NCI-H82 (cell line): ENCODE results near the gene GID8.

Experiments used
- DNase-seq: peaks from one replicate; lab custom pipeline; 2025; lab: John Stamatoyannopoulos, UW

The GID8 gene

DNA sequence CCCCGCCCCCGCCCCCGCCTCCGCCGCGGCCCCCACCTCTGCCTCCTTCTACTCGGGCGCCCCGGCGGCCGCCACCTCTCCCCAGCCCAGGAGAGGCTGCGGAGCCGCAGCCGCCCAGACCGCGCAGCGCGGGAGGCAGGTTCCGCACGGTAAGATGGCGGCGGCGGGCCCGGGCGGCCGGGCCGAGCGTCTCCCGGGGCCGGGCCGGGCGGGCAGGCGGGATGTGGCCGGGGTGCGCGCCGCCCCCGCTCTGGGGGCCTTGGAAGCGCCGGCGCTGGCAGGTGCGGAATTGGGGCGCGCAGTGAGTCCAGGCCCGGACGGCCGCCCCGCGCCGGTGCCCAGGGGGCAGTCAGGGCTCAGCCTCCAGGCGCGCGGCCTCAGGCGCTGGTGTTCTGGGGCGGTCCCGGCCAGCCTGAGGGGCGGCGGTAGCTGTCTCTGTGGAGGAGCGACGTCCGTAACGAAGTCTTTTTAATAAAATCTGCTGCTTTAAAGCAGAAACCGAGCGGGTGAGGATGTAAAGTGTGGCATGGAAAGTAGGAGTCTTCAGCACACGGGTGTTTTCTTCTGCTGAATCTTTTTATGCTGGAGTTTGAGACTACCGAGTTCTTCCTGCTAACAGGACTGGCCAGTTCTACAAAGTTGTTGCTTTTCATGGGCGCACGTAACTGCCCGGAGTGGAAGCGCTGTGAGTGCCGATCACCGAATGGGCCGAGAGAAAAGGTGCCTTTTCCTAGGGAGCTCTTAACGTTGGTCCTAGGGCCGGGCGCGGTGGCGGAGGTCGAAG is at the start of gene GID8:
GID8 (plus strand) TSS at position 43 of the 784 bp plus-strand sequence. CDS start 3,356 bp downstream, outside the sequence.
- peak; percentile 46 for DNase-seq

DNA sequence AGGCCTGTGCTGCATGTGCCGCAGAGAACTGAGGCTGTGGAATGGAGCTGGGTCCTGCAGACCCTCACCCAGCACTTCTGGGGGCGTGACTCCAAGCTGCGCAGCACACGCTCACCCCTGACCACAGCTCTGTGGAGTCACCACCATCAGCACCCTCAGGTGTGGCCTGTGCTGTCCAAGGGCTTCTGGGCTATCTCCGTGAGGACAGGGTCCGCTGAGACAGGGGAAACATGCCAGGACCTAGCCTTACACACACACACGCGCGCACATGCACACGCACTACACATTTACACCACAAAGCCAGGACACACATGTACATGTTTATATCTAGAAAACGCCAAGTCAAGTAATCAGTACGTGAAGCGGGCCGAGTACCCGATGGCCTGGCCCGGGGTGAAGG is 49.5 kb upstream of the GID8 start:
- no peak for DNase-seq

DNA sequence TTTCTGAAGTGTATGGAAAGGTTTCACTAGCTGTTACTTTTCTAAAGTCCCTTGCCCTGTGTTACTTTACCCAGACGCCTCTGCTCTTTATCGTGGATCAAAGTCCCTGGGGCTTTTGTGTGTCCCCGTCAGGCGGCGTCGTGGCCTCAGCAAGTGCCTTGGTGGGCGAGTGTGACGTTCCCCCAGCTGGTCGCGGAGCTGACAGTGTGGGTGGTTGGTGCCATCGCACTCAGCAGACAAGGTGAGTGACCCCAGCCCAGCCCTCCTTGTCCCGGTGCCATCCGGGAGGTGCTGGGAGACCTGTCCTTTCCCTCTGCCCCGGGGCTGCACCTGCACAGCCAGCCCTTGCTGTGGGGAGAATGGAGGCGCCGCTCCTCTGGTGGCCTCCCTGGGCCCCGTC is 49.0 kb upstream of the GID8 start:
- no peak for DNase-seq

DNA sequence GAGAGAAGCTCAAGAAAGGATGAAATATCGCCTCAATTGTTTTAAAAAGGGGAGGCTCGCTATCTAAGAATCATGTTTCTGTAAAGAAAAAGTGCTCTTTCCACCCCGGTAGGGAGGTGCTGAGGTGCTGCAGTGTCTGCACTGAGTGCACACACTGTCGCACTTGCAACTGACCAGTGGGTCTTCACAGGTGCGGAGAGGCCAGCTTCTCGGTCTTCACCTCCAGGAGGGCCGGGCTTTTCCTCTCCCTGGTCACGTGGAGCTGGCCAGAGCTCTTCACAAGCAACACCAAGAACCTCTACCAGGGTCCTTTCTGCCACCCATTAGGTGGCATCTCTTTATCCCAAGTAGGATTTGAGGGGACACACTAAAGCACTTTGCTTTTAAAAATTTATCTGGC is 48.5 kb upstream of the GID8 start:
- no peak for DNase-seq

DNA sequence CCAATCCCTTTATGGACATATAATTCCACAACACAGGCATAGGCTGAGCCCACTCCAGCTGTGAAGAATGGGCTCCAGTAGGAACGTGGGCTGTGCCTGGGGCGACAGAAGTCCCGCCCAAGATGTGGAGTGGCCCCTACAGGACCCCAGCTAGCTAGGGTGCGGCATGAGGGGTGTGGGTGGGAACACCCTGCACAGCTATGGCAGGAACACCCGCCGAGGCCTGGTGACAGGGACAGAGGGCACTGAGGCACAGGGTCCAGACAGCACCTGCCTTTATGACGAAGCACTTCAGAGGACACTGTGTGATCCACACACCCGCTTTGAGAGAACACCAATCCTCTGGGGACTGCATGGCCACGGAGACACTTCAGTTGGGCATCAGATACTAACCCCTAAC is 48.1 kb upstream of the GID8 start:
- no peak for DNase-seq

DNA sequence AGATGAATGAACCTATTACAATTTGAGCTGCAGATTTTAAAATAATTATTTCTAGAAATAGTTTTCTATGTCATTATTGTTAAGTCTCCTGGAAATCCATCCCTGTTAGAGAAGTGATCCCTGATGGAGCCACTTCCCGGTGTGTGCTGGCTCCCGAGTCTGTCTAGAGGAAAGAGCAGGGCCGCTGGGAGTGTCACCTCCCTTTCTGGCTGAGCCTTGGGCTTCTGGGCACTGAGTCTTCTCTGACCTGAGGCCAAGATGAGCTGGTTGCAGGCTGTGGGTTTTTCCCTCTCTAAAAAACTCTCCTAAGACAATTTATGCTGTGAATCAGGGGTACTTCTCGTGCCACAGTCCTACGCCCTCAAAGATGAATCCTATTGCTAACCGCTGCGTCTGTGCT is 47.5 kb upstream of the GID8 start:
- no peak for DNase-seq

DNA sequence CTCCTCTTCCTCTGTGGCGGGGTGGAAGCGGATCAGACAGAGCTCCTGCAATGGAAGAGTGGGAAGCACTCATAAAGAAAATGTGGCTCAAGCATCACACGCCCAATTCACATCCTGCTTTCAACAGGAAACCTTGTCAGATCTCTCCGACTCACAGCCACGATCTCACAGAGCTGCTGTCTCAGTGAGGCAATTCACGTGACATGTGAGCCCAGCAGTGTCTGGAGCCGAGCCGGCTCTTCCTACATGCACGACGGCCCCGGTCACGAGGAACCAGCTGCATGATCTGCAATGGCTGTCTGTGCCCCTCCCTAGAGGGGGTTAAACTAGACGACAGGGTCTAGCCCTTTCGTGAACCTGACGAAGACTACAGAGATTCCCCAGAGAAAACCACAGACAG is 46.8 kb upstream of the GID8 start:
- no peak for DNase-seq

DNA sequence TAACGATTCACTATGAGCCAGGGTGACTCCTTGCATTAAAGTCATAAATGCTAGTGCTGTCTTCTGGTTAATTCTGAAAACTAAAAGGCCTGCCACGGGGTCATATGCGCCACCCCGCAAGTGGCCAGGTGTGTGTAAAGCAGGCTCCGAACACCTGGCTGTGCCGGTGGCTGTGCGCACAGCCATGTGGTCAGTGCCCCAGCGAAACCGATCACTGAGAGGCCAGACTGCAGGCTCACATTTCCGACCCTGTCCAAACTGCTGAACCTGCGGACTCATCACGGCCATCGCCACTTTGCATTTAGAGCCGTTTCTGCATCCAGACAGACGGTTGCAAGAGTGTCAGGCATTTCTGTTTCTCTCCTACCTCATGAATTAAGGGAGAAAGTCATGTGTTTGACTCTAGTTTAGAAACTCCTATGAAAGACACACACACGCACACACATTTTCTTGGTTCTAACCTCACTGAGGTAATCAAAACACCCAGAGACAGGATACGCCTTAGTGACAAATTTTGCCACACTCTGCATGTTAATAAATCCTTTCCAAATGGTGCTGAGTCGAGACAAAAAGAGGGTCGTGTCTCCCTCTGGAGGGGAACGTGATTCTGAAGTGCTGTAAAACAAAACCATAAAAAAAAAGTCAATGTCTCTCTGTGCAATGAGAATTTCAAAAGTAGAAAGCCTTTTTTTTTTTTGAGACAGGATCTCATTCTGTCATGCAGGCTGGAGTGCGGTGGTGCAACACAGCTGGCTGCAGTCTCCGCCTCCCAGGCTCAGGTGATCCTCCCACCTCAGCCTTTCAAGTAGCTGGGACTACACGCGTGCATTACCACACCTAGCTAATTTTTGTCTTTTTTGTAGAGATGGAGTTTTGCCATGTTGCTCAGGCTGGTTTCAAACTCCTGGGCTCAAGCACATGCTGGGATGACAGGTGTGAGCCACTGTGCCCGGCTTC is 45.3 kb upstream of the GID8 start:
- DNase-seq, result no peak

DNA sequence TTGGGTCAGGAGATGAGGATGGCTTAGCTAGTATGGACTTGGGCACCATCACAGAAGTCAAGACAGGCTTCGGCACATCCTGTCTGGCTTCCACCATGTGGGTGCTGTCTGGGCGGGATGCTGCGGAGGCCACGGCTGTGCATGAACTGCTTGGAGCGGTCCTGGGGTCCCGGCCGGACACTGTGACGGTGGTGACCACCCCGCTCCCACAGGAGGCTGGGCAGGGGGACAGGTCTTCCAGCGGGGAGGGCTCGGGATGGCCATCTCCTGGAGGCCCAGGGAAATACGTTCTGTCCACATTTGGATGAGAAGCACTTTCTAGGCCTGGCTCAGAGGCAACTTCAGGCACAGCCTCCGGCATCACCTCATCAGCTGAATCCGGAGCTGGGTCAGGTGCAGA is 44.2 kb upstream of the GID8 start:
- no peak for DNase-seq

DNA sequence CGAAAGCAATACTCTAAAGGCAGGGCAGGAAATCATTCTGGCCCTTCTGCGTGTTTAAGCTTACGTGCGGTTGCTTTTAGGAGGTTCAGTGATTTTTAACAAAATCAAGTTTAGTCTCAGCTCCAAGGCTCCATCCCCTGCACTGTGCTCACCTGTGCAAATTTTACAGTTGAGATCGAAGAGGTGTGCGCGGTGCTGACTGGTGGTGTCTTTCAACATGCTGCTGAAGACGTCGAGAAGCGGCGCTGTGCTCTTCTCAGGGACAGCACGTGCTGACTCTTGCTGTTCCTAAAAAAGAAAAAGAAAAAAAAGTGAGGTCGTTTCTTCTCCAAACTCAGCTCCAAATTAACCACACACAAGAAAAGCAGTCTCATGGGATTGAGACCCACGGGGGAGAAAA is 43.7 kb upstream of the GID8 start:
- no peak for DNase-seq

DNA sequence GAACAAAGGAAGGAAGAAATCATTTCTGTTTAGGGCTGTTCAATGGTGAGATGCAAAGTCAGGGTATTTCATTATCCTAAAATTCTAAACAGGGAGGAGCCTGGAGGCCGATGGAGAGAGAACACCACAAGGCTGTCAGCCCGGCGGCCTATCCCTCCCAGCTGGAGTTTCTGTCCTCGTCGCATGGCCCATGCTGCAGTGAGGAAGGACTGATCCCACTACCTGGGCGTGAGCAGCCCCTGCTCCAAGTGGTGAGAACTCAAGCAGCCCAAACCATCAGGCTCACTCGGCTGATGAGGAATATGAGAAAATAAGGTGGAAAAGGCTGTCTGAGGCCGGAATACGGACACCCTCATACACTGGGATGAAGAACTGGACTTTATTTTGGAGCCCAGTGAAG is 42.4 kb upstream of the GID8 start:
- no peak for DNase-seq

DNA sequence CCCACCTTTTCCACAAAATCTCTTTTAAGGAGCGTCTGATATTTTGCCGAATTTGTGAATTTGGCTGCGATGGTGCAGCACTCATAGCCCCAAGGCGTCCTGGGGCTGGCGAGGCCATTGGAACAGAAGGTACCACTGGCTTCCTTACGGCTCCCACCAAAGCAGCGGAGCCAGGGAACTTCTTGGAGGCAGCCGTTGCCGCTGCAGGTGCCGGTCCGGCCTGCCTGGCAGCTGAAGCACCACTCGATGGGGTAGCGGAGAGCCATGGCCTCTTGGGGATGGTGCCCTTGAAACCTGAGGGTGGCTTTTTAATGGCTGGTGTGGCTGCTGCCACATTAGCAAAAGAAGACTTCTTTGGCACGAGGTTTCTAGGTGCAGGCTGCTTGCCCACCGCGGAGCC is 41.4 kb upstream of the GID8 start:
- no peak for DNase-seq

DNA sequence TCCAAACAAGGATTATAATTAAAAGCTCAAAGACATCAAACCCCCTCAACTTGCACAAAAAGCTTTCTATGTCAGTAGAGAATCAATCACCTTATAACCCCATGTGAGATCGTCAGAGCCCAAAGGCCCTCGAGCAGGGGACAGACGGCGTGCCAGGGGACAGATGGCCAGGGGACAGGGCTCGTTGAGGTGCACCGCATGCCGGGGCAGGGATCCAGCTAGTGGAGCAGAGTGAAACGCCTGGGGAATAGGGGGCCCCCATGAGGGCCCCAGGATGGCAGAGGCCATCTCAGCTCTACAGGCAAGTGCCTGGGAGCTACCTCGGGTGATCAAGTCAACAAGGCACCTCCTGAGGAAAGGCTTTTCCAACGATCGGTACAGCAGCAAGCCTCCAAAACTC is 40.3 kb upstream of the GID8 start:
- peak; percentile 71 for DNase-seq

DNA sequence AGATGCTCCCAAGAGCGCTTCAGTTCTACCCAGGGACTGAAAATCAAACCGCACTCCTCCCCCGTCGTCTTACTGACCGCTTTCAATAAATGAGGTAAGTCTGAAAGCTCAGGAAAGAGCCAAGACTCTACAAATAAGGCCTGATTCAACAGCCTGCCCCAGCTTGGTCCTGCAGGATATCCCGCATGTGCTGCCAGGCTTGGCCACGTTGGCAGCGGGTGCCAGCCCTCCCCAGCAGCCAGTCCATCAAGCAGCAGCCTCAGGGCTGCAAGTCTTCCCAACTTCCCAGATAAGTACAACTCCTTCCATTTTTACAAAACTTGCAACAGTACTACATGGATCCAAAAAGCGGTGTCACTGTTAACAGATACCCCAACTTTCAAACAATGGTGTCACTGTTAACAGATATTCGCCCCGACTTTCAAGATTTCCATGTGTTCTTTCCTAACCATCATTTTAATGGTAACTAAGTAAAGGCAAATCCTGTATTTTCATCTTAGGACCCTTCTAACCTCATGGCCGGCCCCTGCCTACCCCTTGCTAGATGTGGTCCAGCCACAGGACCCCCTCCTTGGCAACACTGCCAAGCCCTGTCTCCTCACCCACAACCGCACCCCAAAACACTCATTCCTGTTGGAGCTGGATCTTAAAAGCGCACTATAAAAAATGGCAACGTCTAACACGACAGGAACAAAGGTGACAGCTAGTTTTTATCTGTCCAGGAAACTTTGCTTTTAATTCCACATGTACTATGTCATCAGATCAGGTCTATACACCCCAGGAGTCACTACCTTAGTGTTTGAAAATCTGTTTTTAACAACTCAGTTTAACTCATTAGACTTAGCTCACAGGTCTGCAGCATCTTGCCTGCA is 39.6 kb upstream of the GID8 start:
- peak; percentile 71 for DNase-seq

DNA sequence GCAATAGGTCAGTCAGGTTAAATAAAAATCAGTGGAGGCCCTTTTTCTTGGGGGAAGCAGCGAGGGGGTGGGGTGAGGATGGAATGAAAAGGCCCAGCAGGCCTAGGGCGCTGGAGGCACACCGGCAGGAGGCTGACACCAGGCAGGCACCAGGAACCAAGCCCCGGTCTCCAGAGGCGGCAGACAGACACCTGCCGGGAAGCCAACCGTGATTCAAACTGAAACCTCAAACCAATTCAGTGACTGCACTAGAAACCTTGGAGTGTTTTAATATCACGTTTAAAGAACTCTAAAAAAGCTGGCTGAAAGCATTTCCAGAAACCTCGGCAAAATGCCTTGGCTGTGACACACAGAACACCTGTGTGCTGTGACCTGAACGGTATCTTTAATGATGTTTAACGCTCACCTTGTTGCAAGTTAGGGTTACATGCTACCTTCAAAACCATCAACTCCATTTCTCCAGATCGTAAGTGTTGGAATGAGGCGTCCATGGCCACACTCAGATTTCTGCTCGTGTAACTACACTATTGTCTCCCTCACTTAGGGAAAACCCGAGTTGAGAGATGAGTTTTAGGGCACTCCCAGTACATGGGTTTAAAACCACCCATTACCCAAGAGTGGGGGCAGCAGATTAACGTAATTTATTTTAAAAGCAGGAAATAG is 38.8 kb upstream of the GID8 start:
- DNase-seq, result no peak

DNA sequence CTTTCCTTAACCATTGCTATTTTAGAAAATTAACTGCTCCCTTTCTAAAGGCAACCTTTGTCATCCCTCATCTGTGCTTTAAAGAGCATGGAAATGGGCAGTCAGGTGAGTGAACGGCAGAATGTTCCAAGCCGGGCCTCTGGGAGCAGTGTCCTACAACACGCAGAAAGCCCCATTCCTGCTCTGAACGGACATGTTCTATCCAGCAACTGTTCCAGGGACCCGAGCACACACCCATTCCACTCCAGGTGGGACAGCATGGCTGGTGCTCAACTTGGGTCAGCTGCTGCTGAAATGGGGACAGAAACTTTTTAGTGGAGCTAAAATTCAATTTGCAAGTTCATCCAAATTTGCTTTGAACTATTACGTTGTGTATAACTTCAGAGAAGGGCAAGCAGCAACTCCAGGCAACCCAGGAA is 38.3 kb upstream of the GID8 start:
- no peak for DNase-seq

DNA sequence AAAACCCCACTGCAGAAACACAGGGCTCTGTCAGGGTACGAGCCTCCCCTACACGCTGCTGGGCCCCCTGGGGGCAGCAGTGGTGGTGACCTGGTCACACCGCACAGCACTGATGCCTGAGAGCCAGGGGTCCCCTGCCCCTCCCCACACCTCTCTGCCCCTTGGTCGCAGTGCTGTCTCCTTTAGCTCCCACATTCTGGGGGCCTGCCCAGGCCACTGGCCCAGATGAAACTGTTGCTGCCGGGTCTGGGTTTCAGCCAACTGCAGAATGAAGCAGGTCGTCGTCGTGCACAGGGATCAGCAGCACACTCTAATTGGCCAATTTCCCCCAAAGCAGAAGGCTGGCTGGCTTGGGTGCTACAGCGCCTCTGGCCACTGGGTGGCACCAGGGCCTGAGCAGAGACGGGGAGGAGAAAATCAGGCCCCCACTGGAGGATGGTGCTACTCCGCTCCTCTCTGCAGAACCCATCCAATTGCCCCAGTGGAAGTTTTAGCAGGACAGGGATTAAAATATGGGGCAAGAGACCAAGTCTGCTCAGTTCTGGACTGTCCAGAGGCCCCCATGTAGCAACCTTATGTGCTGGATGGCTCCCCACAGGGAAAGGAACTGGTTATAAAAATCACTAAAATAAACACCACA is 37.8 kb upstream of the GID8 start:
- peak; percentile 78 for DNase-seq

DNA sequence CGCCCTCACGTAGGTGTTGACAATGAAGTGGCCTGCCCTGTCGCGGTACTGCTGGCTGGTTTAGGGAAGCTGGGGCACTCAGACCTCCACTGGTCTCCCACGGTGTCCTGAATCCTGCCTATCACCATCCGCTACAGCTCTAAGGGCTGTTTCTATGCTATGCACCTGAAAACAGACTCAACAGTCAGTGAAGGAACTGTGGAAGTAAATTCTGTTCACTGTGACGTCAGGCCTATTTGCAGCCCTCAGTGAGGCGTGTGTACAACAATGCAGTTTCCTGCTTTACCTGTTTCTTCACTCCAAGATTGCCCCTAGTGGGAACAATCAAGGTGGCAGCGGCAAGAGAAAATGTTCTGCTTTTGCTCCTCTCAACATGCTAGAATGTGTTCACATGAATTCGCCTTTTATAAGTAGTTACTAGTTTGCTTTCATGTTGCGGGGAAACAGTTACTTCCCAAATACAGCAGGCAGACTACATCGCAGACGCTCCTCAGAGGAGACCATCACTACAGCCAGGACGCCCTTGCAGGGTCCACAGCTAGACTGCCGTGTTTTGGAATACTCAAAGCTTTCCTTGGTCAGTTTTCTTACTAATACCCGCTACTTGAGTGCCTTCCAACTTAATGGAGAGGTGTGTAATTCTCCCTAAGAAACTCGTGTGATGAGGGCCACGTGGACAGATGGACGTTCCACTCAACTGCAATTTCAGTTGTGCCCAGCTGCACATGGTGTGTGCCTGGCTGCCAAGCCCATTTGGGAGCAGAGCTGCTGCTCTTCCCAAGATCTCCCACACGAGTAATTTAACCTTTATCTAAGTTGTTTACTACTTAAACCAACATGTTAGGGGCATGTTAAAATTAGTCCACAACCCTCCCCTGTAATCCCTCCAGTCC is 37.0 kb upstream of the GID8 start:
- DNase-seq, result peak; percentile 34

DNA sequence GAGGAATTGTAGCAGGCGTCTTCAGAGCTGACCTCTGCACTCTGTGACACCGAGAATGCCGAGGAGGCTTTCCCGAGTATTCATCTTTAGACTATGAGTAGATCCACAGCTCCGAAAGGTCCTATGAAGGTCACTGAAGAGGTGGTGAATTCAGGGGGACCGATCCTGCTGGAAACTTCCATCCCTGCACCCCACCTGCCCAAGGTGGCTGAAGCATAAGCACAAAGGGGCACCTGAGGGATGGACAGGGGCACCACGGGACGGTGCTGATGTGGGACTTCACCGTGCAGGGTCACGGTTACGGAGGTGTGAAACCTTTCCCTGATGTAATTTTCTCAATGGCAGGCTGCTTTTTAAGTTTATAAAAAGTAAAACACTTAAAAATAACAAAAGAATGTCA is 36.1 kb upstream of the GID8 start:
- DNase-seq, result no peak
